Astrocyte (in vitro differentiated cells and primary cell): ENCODE results near the gene SMIM35. TPM values are rescaled to one million over a fixed set of nuclear protein-coding genes. Genes with fewer than 3 reads are reported as not detected.

Experiments
- DNase-seq: peaks from one replicate; pipeline ENCODE4 v3.0.0-alpha.2; 2010; ENCODE audit warnings: low read depth
- FAIRE-seq: peaks from 2 replicates; lab custom pipeline; 2011; peaks lifted over from hg19 to GRCh38; lab: Jason Lieb, UNC
- H2AFZ ChIP-seq: 2 replicates; pipeline ENCODE4 v1.6.0; 2012; ENCODE audit warnings: low read depth, low read length, inconsistent platforms
- H3K27ac ChIP-seq: 2 replicates; pipeline ENCODE4 v1.5.1; 2011; ENCODE audit warnings: low read depth, low read length, inconsistent platforms
- H3K27me3 ChIP-seq: 2 replicates; pipeline ENCODE4 v1.6.0; 2011; ENCODE audit warnings: low read length, inconsistent platforms; ENCODE audit not compliant: insufficient read depth
- H3K36me3 ChIP-seq: 2 replicates; pipeline ENCODE4 v1.5.1; 2011; ENCODE audit warnings: low read length, inconsistent platforms; ENCODE audit not compliant: insufficient read depth
- H3K4me1 ChIP-seq: 2 replicates; pipeline ENCODE4 v1.5.1; 2011; ENCODE audit warnings: low read length, inconsistent platforms; ENCODE audit not compliant: insufficient read depth
- H3K4me2 ChIP-seq: 2 replicates; pipeline ENCODE4 v1.6.0; 2012; ENCODE audit warnings: low read length, inconsistent platforms
- H3K4me3 ChIP-seq: 2 replicates; pipeline ENCODE4 v1.5.1; 2011; ENCODE audit warnings: low read depth, mild to moderate bottlenecking, low read length, inconsistent platforms; ENCODE audit not compliant: insufficient read depth
- H3K79me2 ChIP-seq: 2 replicates; pipeline ENCODE4 v1.6.0; 2012; ENCODE audit warnings: mild to moderate bottlenecking, low read length, inconsistent platforms; ENCODE audit not compliant: insufficient read depth
- H3K9ac ChIP-seq: 2 replicates; pipeline ENCODE4 v1.6.0; 2012; ENCODE audit warnings: mild to moderate bottlenecking, low read length, inconsistent platforms
- H3K9me3 ChIP-seq: 2 replicates; pipeline ENCODE4 v1.5.1; 2012; ENCODE audit warnings: low read depth, mild to moderate bottlenecking, low read length, inconsistent platforms; ENCODE audit not compliant: insufficient read depth
- H4K20me1 ChIP-seq: 2 replicates; pipeline ENCODE4 v1.6.0; 2012; ENCODE audit warnings: low read length, inconsistent platforms; ENCODE audit not compliant: insufficient read depth
- H3K27ac Mint-ChIP-seq: one replicate; pipeline ENCODE4 v1.8.0; 2021; ENCODE audit warnings: mild to moderate bottlenecking, mixed read lengths; ENCODE audit not compliant: unreplicated experiment
- H3K27me3 Mint-ChIP-seq: one replicate; pipeline ENCODE4 v1.8.0; 2021; ENCODE audit warnings: low read depth, mixed read lengths; ENCODE audit not compliant: unreplicated experiment
- H3K36me3 Mint-ChIP-seq: one replicate; pipeline ENCODE4 v1.8.0; 2021; ENCODE audit warnings: low read depth, mixed read lengths; ENCODE audit not compliant: unreplicated experiment
- H3K4me1 Mint-ChIP-seq: one replicate; pipeline ENCODE4 v1.8.0; 2021; ENCODE audit warnings: low read depth, mixed read lengths; ENCODE audit not compliant: unreplicated experiment
- H3K4me3 Mint-ChIP-seq: one replicate; pipeline ENCODE4 v1.8.0; 2021; ENCODE audit warnings: mild to moderate bottlenecking, moderate library complexity, mixed read lengths; ENCODE audit not compliant: unreplicated experiment
- H3K9me3 Mint-ChIP-seq: one replicate; pipeline ENCODE4 v1.8.0; 2021; ENCODE audit warnings: mild to moderate bottlenecking, mixed read lengths; ENCODE audit not compliant: unreplicated experiment
- EZH2 ChIP-seq: IDR thresholded peaks from 2 replicates; pipeline ENCODE4 v1.6.1; 2012; ENCODE audit warnings: mild to moderate bottlenecking, low read length, inconsistent platforms; ENCODE audit not compliant: insufficient read depth
- total RNA-seq: library from RNA; stranded (reverse); gene quantifications from 2 replicates; pipeline ENCODE4 v1.2.1, GENCODE V29; 2021
- TF ChIP-seq, protein P1 (sequence below): IDR thresholded peaks from 2 replicates; pipeline ENCODE4 v1.5.1; 2011; ENCODE audit warnings: low read depth, mild to moderate bottlenecking, inconsistent platforms, low read length, moderate library complexity; ENCODE audit not compliant: insufficient read depth

Gene SMIM35
- total RNA-seq, 1 donor from 2014 or later, result not detected

DNA sequence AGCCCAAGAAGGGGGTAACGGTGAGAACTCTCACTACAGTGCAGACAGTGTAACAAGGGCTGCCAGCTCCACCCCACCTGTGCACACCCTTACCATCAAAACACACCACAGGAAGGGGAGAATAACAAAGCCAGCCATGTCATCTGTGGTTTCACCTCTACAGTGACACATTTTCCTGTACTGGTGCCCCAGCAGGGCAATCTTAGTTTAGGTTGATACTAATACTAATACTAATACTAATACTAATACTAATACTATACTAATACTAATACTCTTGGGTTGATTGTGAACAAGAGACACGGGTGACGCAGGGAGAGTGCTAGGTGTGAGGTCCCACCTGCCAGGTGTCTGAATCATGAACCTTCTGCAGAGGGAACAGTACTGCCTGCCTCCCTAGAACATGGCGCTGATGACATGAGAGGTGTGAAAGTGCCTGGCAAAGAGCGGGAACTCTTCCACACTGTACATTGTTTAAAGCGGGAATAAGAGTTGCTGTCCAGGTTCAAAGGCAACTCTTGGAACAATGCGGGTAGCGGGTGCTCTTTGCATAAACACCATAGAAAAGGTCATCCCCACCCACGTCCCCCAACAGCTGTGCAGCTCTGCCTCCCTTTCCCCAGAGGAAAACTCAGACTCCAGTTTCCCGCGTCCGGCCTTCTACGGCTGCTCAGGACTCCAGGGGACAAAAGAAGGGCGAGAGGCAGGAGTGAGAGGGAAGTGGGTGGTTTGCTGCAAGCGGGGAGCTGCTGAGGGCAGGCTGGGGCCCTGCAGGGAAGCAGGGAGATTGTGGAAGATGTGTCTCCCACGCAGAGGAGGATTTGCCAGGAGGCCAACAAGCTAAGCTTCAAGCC, 34.9 kb downstream of the SMIM35 start:
- Mint-ChIP-seq H3K36me3 (no peaks in the 10 kb centered on the region), H3K9me3 (no peaks in the 10 kb centered on the region), H3K4me3 (no peak overlapping the region), H3K27ac (no peak overlapping the region), H3K4me1 (no peaks in the 10 kb centered on the region), H3K27me3 (peaks cover 47% of the 10 kb centered on the region)
- TF ChIP-seq EZH2, result no peak
- TF ChIP-seq, protein P1, sequence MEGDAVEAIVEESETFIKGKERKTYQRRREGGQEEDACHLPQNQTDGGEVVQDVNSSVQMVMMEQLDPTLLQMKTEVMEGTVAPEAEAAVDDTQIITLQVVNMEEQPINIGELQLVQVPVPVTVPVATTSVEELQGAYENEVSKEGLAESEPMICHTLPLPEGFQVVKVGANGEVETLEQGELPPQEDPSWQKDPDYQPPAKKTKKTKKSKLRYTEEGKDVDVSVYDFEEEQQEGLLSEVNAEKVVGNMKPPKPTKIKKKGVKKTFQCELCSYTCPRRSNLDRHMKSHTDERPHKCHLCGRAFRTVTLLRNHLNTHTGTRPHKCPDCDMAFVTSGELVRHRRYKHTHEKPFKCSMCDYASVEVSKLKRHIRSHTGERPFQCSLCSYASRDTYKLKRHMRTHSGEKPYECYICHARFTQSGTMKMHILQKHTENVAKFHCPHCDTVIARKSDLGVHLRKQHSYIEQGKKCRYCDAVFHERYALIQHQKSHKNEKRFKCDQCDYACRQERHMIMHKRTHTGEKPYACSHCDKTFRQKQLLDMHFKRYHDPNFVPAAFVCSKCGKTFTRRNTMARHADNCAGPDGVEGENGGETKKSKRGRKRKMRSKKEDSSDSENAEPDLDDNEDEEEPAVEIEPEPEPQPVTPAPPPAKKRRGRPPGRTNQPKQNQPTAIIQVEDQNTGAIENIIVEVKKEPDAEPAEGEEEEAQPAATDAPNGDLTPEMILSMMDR, result no peak
- Histone ChIP-seq H3K27me3 (peaks cover 3% of the 10 kb centered on the region), H3K4me3 (no peak overlapping the region), H3K9me3 (no peaks in the 10 kb centered on the region), H3K4me2 (no peak overlapping the region), H3K36me3 (no peaks in the 10 kb centered on the region), H3K4me1 (no peaks in the 10 kb centered on the region), H3K9ac (no peak overlapping the region), H3K79me2 (no peaks in the 10 kb centered on the region), H4K20me1 (no peaks in the 10 kb centered on the region), H2AFZ (no peak overlapping the region), H3K27ac (no peak overlapping the region)
- DNase-seq (no peak), FAIRE-seq (no peak)

DNA sequence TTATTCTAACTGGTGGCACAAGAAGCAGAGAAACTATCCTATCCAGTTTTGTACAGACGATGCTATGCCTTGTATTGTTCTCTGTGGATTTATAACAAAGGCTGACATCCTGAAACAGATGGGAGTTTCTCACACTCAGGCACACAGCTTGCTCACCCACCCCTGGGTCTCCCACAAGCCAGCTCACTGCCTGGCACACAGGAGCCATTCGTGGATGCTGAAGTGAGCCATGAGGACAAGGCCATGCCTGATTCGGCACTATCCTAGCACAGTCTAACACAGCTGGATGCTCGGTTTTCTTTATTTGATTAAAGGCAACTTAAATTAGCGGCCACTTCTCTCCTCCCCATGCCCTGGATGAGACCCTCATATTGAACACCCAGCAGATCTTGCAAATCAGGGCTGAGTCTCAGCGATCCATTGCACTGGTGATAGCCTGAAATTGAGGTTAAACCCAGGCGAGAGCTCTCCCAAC, 35.6 kb downstream of the SMIM35 start:
- Mint-ChIP-seq H3K4me1 (no peaks in the 10 kb centered on the region), H3K27me3 (peaks cover 44% of the 10 kb centered on the region), H3K27ac (no peak overlapping the region), H3K4me3 (no peak overlapping the region), H3K36me3 (no peaks in the 10 kb centered on the region), H3K9me3 (no peaks in the 10 kb centered on the region)
- Histone ChIP-seq H3K9ac (no peak overlapping the region), H3K27ac (no peak overlapping the region), H3K27me3 (peaks cover 5% of the 10 kb centered on the region), H4K20me1 (no peaks in the 10 kb centered on the region), H3K79me2 (no peaks in the 10 kb centered on the region), H3K9me3 (no peaks in the 10 kb centered on the region), H3K4me1 (no peaks in the 10 kb centered on the region), H2AFZ (no peak overlapping the region), H3K4me2 (no peak overlapping the region), H3K36me3 (no peaks in the 10 kb centered on the region), H3K4me3 (no peak overlapping the region)
- FAIRE-seq (no peak), DNase-seq (no peak)
- TF ChIP-seq, protein P1, result no peak
- no peak for TF ChIP-seq EZH2
